DOHH2 (cell line): Measurements from ENCODE around the gene GNG4.

Experiments used
- H3F3A ChIP-seq: fragments of 200-600 bp; sonication (generic), shearing (Covaris generic); 2 replicates; pipeline ENCODE4 v1.6.0; 2016; ENCODE audit warnings: antibody characterized with exemption, mild to moderate bottlenecking; ENCODE audit not compliant: control insufficient read depth, insufficient read depth
- H3K27ac ChIP-seq: fragments of 200-600 bp; sonication (generic); 2 replicates; pipeline ENCODE4 v1.5.1; 2014; ENCODE audit warnings: low read depth, mild to moderate bottlenecking, low read length, moderate library complexity
- H3K27me3 ChIP-seq: fragments of 200-600 bp; sonication (generic); 2 replicates; pipeline ENCODE4 v1.6.1; 2014; ENCODE audit warnings: mild to moderate bottlenecking, low read length, mixed read lengths; ENCODE audit not compliant: control insufficient read depth
- H3K36me3 ChIP-seq: fragments of 200-600 bp; sonication (generic); 2 replicates; pipeline ENCODE4 v1.6.1; 2014; ENCODE audit warnings: mild to moderate bottlenecking, low read length, moderate library complexity, mixed read lengths; ENCODE audit not compliant: control insufficient read depth
- H3K4me1 ChIP-seq: fragments of 200-600 bp; sonication (generic); 2 replicates; pipeline ENCODE4 v1.6.1; 2014; ENCODE audit warnings: mild to moderate bottlenecking, low read length, mixed read lengths; ENCODE audit not compliant: control insufficient read depth
- H3K4me2 ChIP-seq: fragments of 200-600 bp; sonication (generic); 2 replicates; pipeline ENCODE4 v1.6.0; 2014; ENCODE audit warnings: mild to moderate bottlenecking, low read length, moderate library complexity
- H3K4me3 ChIP-seq: fragments of 200-600 bp; sonication (generic); 2 replicates; pipeline ENCODE4 v1.5.1; 2014; ENCODE audit warnings: mild to moderate bottlenecking, low read length, mixed read lengths
- H3K79me2 ChIP-seq: fragments of 200-600 bp; sonication (generic); 2 replicates; pipeline ENCODE4 v1.6.1; 2014; ENCODE audit warnings: mild to moderate bottlenecking, low read length, mixed read lengths; ENCODE audit not compliant: control insufficient read depth
- H3K9me2 ChIP-seq: fragments of 200-600 bp; sonication (generic); replicated peaks from 2 replicates; pipeline ENCODE4 v1.6.1; 2014; ENCODE audit warnings: mild to moderate bottlenecking, low read length, mixed read lengths; ENCODE audit not compliant: control insufficient read depth
- H3K9me3 ChIP-seq: fragments of 200-600 bp; sonication (generic); 2 replicates; pipeline ENCODE4 v1.6.1; 2014; ENCODE audit warnings: antibody characterized with exemption, low read length, mixed read lengths; ENCODE audit not compliant: control insufficient read depth, insufficient read depth
- H4K20me1 ChIP-seq: fragments of 200-600 bp; sonication (generic); 2 replicates; pipeline ENCODE4 v1.6.0; 2014; ENCODE audit warnings: low read depth, mild to moderate bottlenecking, antibody characterized with exemption, low read length, moderate library complexity; ENCODE audit not compliant: control insufficient read depth, insufficient read depth
- EZH2phosphoT487 ChIP-seq: fragments of 200-600 bp; sonication (generic); IDR thresholded peaks from 2 replicates; pipeline ENCODE4 v1.6.1; 2017; ENCODE audit warnings: borderline replicate concordance, mild to moderate bottlenecking, antibody characterized with exemption, low read length, moderate library complexity, mixed read lengths
- TF ChIP-seq, protein P1 (sequence below): fragments of 200-600 bp; sonication (generic); IDR thresholded peaks from one replicate; pipeline ENCODE4 v1.5.1; 2014; ENCODE audit warnings: antibody characterized with exemption, mild to moderate bottlenecking, low read depth, low read length; ENCODE audit not compliant: poor library complexity, severe bottlenecking

The GNG4 gene

DNA sequence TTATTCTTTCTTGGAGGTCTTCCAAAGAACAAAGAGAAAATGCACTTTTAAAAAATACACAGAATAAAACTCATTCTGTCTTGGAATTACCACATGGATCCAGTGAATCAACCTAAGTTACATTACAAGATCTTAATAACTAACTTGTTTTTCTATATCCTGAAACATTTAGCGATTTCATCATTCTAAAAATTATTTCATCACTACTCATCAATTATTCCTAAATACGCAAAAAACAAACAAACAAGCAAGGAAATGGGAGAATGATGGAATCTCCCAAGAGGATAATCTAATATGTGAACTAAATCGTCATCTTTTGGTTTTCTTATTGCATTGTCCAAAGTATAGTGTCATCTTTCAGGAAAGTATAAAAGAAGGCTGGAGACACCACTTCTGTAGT is 38.5 kb upstream of the GNG4 start:
- no peaks in the 10 kb centered on the region for H3K4me1 ChIP-seq
- no peak overlapping the region for H3K4me3 ChIP-seq
- H3K27ac ChIP-seq: no peak overlapping the region
- no peaks in the 10 kb centered on the region for H4K20me1 ChIP-seq
- no peaks in the 10 kb centered on the region for H3K79me2 ChIP-seq
- no peak overlapping the region for H3K4me2 ChIP-seq
- no peak for TF ChIP-seq EZH2phosphoT487
- TF ChIP-seq, protein P1, sequence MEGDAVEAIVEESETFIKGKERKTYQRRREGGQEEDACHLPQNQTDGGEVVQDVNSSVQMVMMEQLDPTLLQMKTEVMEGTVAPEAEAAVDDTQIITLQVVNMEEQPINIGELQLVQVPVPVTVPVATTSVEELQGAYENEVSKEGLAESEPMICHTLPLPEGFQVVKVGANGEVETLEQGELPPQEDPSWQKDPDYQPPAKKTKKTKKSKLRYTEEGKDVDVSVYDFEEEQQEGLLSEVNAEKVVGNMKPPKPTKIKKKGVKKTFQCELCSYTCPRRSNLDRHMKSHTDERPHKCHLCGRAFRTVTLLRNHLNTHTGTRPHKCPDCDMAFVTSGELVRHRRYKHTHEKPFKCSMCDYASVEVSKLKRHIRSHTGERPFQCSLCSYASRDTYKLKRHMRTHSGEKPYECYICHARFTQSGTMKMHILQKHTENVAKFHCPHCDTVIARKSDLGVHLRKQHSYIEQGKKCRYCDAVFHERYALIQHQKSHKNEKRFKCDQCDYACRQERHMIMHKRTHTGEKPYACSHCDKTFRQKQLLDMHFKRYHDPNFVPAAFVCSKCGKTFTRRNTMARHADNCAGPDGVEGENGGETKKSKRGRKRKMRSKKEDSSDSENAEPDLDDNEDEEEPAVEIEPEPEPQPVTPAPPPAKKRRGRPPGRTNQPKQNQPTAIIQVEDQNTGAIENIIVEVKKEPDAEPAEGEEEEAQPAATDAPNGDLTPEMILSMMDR: no peak
- no peaks in the 10 kb centered on the region for H3K36me3 ChIP-seq
- H3K9me3 ChIP-seq: no peaks in the 10 kb centered on the region
- H3K27me3 ChIP-seq: no peaks in the 10 kb centered on the region
- no peaks in the 10 kb centered on the region for H3K9me2 ChIP-seq
- H3F3A ChIP-seq: no peaks in the 10 kb centered on the region

DNA sequence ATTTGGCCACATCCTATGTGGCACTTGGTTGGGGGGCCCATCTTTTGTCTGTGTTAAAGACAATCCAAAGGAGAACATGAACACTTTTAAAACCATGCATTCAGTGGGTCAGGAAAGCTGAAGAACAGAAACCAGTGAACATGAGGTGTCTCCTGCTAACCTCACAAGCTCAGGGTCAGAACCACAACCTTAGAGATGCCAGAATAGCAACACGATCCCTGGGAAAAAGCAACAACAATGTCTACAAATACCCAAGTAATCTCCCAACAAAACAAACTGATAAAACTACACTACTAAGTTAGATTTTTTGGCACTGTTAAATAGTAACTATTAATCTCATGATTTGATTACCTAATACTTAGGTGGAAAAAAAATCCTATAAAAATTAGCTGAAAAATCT is 34.1 kb upstream of the GNG4 start:
- H3K27me3 ChIP-seq: no peaks in the 10 kb centered on the region
- TF ChIP-seq, protein P1: no peak
- TF ChIP-seq EZH2phosphoT487: no peak
- H3K4me3 ChIP-seq: no peak overlapping the region
- no peaks in the 10 kb centered on the region for H3F3A ChIP-seq
- H3K27ac ChIP-seq: no peak overlapping the region
- H3K9me3 ChIP-seq: no peaks in the 10 kb centered on the region
- H3K79me2 ChIP-seq: no peaks in the 10 kb centered on the region
- H3K4me1 ChIP-seq: no peaks in the 10 kb centered on the region
- no peaks in the 10 kb centered on the region for H3K9me2 ChIP-seq
- H3K4me2 ChIP-seq: no peak overlapping the region
- H4K20me1 ChIP-seq: no peaks in the 10 kb centered on the region
- no peaks in the 10 kb centered on the region for H3K36me3 ChIP-seq

DNA sequence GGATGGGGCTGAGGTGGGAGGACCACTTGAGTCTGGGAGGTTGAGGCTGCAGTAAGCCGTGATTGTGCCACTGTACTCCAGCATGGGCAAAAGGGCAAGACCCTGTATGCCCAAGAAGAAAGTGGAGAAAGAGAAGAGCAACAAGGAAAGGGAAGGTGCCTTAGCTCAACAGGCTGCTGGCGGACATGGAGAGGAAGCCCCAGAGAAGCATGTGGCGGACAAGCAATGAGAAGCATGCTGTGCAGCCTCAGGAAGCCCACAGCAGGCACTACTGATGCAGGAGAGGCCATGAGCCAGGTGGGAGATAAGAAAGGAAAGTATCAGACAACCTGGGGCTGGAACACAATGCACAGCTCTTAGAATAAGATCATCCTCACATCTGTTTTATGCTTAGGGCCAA is 32.6 kb upstream of the GNG4 start:
- no peaks in the 10 kb centered on the region for H3K79me2 ChIP-seq

More for the DNA sequence above, 32.6 kb upstream of the GNG4 start:
- H3K9me3 ChIP-seq: no peaks in the 10 kb centered on the region
- H3K4me1 ChIP-seq: no peaks in the 10 kb centered on the region
- no peak overlapping the region for H3K27ac ChIP-seq
- TF ChIP-seq, protein P1: no peak
- no peak for TF ChIP-seq EZH2phosphoT487
- no peak overlapping the region for H3K4me2 ChIP-seq
- no peaks in the 10 kb centered on the region for H3K36me3 ChIP-seq
- no peaks in the 10 kb centered on the region for H3K9me2 ChIP-seq
- no peaks in the 10 kb centered on the region for H3F3A ChIP-seq
- H3K27me3 ChIP-seq: no peaks in the 10 kb centered on the region
- no peaks in the 10 kb centered on the region for H4K20me1 ChIP-seq
- H3K4me3 ChIP-seq: no peak overlapping the region
